GM12875 (cell line): Measurements from ENCODE around the gene KANSL1L.

Source experiments
- H3K4me3 ChIP-seq: one replicate; pipeline ENCODE4 v1.5.1; 2011; ENCODE audit warnings: low read depth, low read length, control low read depth
- TF ChIP-seq, protein P1 (sequence below): IDR thresholded peaks from 2 replicates; pipeline ENCODE4 v1.5.1; 2011; ENCODE audit warnings: low read depth, mild to moderate bottlenecking, control low read depth, inconsistent platforms, low read length, moderate library complexity, borderline replicate concordance; ENCODE audit not compliant: insufficient read depth

Gene KANSL1L

DNA sequence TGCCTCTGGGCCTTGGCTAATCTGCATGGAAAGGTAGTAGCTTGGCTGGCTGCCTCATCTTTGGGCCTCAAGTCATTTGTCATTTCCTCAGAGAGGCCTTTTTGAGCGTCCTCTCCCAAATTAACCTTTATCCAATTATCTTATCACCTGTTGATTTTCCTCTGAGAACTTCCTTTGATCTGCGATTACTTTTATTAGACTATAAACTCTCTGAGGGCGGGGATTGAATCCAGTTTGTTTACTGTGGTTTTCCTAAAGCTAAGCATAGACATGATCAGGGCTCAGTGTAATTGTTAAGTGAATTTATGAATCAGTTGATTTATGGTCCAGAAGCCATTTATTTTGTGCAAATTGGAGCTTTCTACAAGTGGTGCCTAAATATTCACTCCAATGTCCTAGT lies 161.3 kb downstream of the KANSL1L start:
- TF ChIP-seq, protein P1, sequence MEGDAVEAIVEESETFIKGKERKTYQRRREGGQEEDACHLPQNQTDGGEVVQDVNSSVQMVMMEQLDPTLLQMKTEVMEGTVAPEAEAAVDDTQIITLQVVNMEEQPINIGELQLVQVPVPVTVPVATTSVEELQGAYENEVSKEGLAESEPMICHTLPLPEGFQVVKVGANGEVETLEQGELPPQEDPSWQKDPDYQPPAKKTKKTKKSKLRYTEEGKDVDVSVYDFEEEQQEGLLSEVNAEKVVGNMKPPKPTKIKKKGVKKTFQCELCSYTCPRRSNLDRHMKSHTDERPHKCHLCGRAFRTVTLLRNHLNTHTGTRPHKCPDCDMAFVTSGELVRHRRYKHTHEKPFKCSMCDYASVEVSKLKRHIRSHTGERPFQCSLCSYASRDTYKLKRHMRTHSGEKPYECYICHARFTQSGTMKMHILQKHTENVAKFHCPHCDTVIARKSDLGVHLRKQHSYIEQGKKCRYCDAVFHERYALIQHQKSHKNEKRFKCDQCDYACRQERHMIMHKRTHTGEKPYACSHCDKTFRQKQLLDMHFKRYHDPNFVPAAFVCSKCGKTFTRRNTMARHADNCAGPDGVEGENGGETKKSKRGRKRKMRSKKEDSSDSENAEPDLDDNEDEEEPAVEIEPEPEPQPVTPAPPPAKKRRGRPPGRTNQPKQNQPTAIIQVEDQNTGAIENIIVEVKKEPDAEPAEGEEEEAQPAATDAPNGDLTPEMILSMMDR: no peak
- H3K4me3 ChIP-seq: no peak overlapping the region

DNA sequence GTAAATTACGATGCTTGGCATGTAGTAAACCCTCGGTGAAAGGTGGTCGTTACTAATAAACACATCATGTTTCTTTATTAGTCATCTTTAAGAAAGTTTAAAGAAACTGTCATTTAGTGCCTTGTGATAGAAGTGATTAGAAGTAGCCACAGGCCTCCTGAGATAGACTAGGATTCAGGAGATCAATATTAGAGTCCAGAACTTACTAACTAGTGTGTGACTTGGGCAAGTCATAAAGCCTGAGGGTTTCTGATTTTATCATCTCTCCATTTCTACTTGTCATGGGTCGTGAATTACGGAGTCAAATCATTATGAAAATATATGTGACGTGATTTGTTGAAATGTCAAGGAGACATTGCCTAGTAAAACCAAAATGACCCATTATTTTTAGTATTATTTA lies 162.1 kb downstream of the KANSL1L start:
- no peak overlapping the region for H3K4me3 ChIP-seq
- TF ChIP-seq, protein P1: no peak

DNA sequence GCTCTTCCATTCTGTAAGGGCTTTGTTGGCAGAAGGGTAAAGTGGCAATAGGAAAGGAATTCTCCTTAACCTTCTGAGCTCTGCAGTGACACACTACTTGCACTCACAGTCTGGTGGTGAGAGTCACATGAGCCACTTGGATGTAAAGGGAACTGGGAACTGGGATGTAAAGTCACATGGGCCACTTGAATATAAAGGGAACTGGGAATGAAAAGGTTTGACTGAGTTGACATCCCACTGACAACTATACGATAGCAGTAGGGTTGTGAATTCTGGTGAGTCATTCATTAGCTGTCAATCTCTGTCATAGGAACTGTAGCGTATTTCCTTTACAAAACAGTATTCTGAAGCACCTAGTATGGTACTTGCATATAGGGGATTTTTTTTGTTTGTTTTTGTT lies 163.3 kb downstream of the KANSL1L start:
- TF ChIP-seq, protein P1: no peak

DNA sequence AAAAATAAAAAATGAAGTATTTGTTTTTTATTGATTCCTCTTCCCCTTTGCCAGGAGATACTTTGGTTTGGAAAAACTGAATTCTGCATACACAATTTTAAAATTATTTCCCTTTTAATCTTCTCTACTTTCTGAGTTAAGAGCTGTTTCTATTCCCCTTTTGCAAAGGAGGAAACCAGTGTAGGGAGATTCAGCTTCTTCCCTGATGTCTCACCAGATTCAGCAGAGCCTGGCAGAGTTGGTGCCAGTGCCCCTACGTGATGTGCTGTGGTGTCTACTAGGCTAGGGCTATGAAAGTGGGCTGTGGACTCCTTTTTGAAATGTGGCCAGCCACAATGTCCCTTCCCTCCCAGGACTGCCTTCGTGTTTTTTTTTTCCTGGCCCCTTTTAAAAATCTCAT lies 166.3 kb downstream of the KANSL1L start:
- TF ChIP-seq, protein P1: no peak
- H3K4me3 ChIP-seq: no peak overlapping the region

More for the DNA sequence above, 163.3 kb downstream of the KANSL1L start:
- no peak overlapping the region for H3K4me3 ChIP-seq

DNA sequence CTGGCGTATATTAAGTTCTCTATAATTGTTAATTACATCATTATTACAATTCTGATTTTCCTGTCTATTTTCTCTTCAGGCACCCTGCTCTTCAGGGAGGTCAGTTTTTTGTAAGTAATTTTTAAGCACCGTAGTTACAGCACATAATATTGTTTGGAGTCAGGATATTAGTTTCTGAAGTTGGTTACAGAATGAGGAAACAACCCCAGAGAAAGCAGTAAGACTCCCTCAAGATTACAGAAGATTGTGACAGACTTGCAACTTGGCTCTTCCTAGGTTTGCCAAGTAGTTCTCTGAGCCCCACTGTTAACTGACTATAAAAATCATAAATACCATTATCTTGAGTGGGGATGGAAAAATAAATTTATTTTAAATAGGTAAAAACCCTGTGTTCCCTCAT lies 167.8 kb downstream of the KANSL1L start:
- TF ChIP-seq, protein P1: no peak
- peak overlapping the region; percentile 69 for H3K4me3 ChIP-seq

DNA sequence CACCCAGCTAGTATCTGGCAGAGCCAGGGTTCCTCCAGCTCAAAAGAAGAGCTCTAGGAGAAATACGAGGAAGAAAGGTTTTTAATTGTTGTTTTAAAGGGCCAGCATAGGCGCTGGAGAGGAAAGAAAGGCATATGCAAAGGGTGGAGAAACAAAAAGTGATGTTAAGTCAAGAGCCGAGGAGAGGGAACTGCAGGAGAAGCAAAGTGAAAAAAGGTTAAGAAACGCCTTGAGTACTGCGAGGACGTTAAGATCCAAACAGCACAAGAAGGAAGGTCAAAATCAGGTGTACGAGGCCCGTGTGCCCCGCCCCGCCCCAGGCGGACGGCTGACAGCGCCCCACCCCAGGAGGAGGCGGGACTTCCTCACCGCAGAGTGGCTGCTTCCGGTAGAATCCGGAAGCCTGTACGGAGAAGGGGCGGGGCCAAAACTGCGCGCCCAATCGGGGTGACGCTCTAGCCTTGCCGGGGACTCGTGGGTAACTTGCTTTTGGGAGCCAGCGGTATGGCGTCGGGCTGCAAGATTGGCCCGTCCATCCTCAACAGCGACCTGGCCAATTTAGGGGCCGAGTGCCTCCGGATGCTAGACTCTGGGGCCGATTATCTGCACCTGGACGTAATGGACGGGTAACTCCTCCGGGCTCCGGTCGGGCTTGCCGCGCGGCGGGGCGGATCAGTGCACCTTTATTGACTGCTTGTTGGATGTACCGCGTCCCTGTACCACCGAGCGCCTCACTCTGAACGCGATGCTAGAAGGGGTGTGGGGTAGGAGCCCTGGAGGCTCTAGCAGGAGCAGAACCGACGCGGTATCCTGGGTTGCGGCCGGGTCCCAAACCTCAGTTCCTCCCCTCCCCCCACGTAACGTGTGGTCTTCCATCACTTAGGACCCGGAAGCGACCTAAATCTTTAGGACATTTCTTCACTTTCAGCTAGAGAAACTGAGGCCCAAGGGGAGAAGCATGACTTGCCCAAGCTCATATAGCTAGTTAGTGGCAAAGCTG lies 168.8 kb downstream of the KANSL1L start, which contains the start of gene RPE:
RPE (plus strand) TSS at position 481 of the 1,000 bp plus-strand sequence; CDS start at position 505, 24 bp downstream.
- peak within 1 kb of the TSS; percentile 69 for H3K4me3 ChIP-seq
- TF ChIP-seq, protein P1: no peak
